ENCODE data around the gene NET1.

DNA sequence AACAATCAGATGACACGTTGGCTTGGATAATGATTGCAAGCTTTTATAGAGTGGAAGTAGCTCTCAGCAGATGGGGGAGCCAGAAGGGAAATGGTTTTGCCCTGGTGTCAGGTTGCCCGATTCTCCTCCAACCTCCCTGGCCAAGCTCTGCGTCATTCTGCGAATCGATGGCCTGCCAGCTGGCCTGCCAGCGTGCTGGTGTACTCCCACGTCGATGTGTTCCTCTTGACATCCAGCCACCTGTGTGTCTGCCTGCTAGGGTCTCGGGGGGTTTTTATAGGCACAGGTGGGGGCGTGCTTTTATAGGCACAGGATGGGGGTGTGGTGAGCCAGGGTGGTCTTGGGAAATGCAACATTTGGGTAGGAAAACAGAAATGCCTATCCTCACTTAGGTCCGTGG is 4.6 kb downstream of the NET1 start:
- TF ChIP-seq, protein P1, sequence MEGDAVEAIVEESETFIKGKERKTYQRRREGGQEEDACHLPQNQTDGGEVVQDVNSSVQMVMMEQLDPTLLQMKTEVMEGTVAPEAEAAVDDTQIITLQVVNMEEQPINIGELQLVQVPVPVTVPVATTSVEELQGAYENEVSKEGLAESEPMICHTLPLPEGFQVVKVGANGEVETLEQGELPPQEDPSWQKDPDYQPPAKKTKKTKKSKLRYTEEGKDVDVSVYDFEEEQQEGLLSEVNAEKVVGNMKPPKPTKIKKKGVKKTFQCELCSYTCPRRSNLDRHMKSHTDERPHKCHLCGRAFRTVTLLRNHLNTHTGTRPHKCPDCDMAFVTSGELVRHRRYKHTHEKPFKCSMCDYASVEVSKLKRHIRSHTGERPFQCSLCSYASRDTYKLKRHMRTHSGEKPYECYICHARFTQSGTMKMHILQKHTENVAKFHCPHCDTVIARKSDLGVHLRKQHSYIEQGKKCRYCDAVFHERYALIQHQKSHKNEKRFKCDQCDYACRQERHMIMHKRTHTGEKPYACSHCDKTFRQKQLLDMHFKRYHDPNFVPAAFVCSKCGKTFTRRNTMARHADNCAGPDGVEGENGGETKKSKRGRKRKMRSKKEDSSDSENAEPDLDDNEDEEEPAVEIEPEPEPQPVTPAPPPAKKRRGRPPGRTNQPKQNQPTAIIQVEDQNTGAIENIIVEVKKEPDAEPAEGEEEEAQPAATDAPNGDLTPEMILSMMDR (IDR thresholded peaks at IDR 0.05), result no peak
- TF ChIP-seq EZH2phosphoT487 (IDR thresholded peaks at IDR 0.05) (no peak), EZH2 (IDR thresholded peaks at IDR 0.05) (no peak)

All from neural progenitor cell (in vitro differentiated cells).